ENCODE results near the gene TCTA. TPM values are rescaled to one million over a fixed set of nuclear protein-coding genes. Genes with fewer than 3 reads are reported as not detected.

TCTA gene
- total and polyA plus RNA-seq, 4 donors, result 15.8 to 49.0 (median 30.1) TPM

DNA sequence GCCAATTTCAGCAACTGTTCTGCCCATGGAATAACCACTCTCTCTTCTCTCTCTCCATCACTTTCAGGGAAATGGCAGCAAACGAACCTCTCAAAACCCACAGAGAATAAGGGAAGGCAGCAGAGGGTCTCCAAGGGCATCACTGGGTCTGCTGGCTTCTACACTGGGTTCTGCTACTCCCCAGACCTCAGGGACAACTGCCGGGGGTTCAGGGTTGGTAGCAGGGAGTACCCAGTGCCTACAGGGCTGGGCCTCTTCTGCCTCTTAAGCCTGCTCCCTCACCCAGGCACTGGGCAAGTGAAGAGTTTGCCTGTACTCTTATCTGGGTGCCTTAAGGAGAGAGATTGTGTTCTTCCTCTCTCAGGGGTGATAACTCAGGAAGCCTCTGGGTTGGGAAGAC is 2.5 kb downstream of the TCTA start:
- H3K9me3 ChIP-seq (ENCODE audit: control insufficient read depth in 4 of 4, insufficient read depth in 3 of 4, low read length in 3 of 4), result no peaks in the 10 kb centered on the region
- ATAC-seq (ENCODE audit: insufficient read depth, low FRiP score), result no peak
- no peaks in the 10 kb centered on the region for H3K27me3 ChIP-seq (ENCODE audit: control insufficient read depth in 3 of 3, insufficient read depth in 3 of 3, low read length in 2 of 3)
- H3K9ac ChIP-seq (ENCODE audit: insufficient read depth in 1 of 2, low read length in 2 of 2), result no peak overlapping the region
- no peak overlapping the region for H3K27ac ChIP-seq (ENCODE audit: low read depth in 1 of 2, low read length in 1 of 2)
- H3K4me1 ChIP-seq (ENCODE audit: control insufficient read depth in 5 of 5, insufficient read depth in 5 of 5, low read length in 5 of 5), result peaks cover 13 to 24% (median 20%) of the 10 kb centered on the region in 5 donors
- TF ChIP-seq, protein P1, sequence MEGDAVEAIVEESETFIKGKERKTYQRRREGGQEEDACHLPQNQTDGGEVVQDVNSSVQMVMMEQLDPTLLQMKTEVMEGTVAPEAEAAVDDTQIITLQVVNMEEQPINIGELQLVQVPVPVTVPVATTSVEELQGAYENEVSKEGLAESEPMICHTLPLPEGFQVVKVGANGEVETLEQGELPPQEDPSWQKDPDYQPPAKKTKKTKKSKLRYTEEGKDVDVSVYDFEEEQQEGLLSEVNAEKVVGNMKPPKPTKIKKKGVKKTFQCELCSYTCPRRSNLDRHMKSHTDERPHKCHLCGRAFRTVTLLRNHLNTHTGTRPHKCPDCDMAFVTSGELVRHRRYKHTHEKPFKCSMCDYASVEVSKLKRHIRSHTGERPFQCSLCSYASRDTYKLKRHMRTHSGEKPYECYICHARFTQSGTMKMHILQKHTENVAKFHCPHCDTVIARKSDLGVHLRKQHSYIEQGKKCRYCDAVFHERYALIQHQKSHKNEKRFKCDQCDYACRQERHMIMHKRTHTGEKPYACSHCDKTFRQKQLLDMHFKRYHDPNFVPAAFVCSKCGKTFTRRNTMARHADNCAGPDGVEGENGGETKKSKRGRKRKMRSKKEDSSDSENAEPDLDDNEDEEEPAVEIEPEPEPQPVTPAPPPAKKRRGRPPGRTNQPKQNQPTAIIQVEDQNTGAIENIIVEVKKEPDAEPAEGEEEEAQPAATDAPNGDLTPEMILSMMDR (IDR thresholded peaks at IDR 0.05; ENCODE audit: control extremely low read depth, extremely low read depth), result no peak
- no peak for DNase-seq
- 95% methylated on average over 2 of the region's 2 CpGs for WGBS, 2 donors
- H3K4me3 ChIP-seq, result no peak overlapping the region
- H3K36me3 ChIP-seq (ENCODE audit: control insufficient read depth in 4 of 4, insufficient read depth in 4 of 4, low read length in 4 of 4), result peaks cover 0 to 17% (median 9%) of the 10 kb centered on the region in 4 donors

DNA sequence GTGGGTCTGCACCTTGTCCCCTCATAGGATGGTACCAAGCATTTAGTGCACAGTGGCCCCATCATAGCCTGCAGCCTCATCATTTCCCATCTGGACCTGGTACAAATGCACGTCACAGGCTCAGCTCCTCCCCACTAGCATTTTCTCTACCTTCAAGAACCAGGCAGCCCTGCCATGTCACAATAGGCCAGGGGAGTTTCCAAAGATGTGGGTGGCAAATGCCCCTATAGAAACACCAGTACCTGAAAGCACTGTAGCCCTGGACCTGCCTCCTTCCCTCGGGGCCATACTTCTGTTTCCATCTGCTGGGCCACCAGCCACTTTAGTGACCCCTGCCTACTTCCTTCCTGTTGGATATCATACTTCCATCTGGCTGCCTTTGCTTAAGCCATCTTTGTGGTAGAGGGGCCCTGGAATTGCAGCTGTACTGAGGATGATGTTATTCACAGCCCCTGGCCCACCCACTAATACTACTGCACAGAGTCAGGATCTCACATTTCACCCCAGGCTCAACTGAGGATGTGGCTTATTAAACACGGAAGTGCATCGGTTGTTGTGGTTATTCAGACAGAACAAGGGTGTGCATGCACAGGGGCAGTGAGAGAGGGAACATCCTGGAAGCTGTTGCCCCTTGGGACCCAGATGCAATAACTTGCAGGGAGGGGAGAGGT is 3.8 kb downstream of the TCTA start:
- ATAC-seq (ENCODE audit: insufficient read depth, low FRiP score) (no peak), DNase-seq (peak in 2 of 3 donors; percentile 22 to 38)
- no peaks in the 10 kb centered on the region for H3K27me3 ChIP-seq (ENCODE audit: control insufficient read depth in 3 of 3, insufficient read depth in 3 of 3, low read length in 2 of 3)
- H3K9me3 ChIP-seq (ENCODE audit: control insufficient read depth in 4 of 4, insufficient read depth in 3 of 4, low read length in 3 of 4), result no peaks in the 10 kb centered on the region
- 14 to 36% methylated on average over 4 of the region's 4 CpGs for WGBS, 2 donors
- TF ChIP-seq, protein P1 (IDR thresholded peaks at IDR 0.05; ENCODE audit: control extremely low read depth, extremely low read depth), result no peak
- peak overlapping the region in 1 of 2 donors; percentile 57 for H3K27ac ChIP-seq (ENCODE audit: low read depth in 1 of 2, low read length in 1 of 2)
- H3K4me3 ChIP-seq, result no peak overlapping the region
- H3K9ac ChIP-seq (ENCODE audit: insufficient read depth in 1 of 2, low read length in 2 of 2), result no peak overlapping the region
- peaks cover 0 to 18% (median 9%) of the 10 kb centered on the region in 4 donors for H3K36me3 ChIP-seq (ENCODE audit: control insufficient read depth in 4 of 4, insufficient read depth in 4 of 4, low read length in 4 of 4)
- H3K4me1 ChIP-seq (ENCODE audit: control insufficient read depth in 5 of 5, insufficient read depth in 5 of 5, low read length in 5 of 5), result peaks cover 7 to 21% (median 13%) of the 10 kb centered on the region in 5 donors

DNA sequence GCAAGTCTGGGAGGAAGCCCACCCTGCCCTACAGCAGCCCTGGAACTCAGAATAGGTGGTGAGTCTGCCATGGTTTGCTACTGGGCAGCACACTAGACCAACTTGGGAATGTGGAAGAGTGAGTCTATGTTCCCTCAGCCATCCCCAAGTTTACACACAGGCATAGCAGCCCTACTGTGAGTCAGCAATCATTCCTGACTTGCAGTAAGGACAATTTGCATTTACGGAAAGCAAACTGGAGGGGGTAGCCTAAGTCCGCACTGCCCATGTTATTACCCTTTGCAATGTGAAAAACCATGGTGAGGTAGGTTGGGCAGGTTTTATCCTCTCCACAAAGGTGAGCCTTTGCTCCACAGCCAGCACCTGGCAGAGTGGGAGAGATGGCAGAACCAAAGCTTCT is 4.6 kb downstream of the TCTA start:
- no peak for DNase-seq
- Histone ChIP-seq H3K9ac (ENCODE audit: insufficient read depth in 1 of 2, low read length in 2 of 2) (no peak overlapping the region), H3K4me1 (ENCODE audit: control insufficient read depth in 5 of 5, insufficient read depth in 5 of 5, low read length in 5 of 5) (peaks cover 7 to 21% (median 16%) of the 10 kb centered on the region in 5 donors), H3K9me3 (ENCODE audit: control insufficient read depth in 4 of 4, insufficient read depth in 3 of 4, low read length in 3 of 4) (no peaks in the 10 kb centered on the region), H3K27me3 (ENCODE audit: control insufficient read depth in 3 of 3, insufficient read depth in 3 of 3, low read length in 2 of 3) (no peaks in the 10 kb centered on the region), H3K36me3 (ENCODE audit: control insufficient read depth in 4 of 4, insufficient read depth in 4 of 4, low read length in 4 of 4) (peaks cover 0 to 18% (median 7%) of the 10 kb centered on the region in 4 donors), H3K4me3 (no peak overlapping the region), H3K27ac (ENCODE audit: low read depth in 1 of 2, low read length in 1 of 2) (peak overlapping the region; percentile 4 to 67)
- no peak for ATAC-seq (ENCODE audit: insufficient read depth, low FRiP score)
- TF ChIP-seq, protein P1 (IDR thresholded peaks at IDR 0.05; ENCODE audit: control extremely low read depth, extremely low read depth), result no peak
- 96 to 97% methylated on average over 2 of the region's 2 CpGs for WGBS, 2 donors

Measured in lung (tissue), 12 donors.